B cell (primary cell): Measurements from ENCODE around the gene CTNNA3. TPM values are rescaled to one million over a fixed set of nuclear protein-coding genes. Genes with fewer than 3 reads are reported as not detected.

Source experiments
- ATAC-seq: fragments of 200-7000 bp; cut with Tn5 transposase; one replicate; pipeline ENCODE4 v1.10.0; 2021; ENCODE audit warnings: low read depth, mild to moderate bottlenecking, moderate number of reproducible peaks, moderate library complexity
- CTCF ChIA-PET: fragments of 350-600 bp; sonication (Branson Sonifier 250); formaldehyde crosslinking; loops from one replicate; lab custom pipeline; 2021; ENCODE audit warnings: antibody characterized with exemption, inconsistent platforms; lab: Charles Lee
- POLR2A ChIA-PET: fragments of 350-600 bp; sonication (Branson Sonifier 250); formaldehyde crosslinking; loops from one replicate; lab custom pipeline; 2021; ENCODE audit warnings: antibody characterized with exemption; lab: Charles Lee
- DNase-seq: peaks from one replicate; pipeline ENCODE4 v3.0.0; 2013
- H2AFZ ChIP-seq: 2 replicates; pipeline ENCODE4 v1.6.1; 2012; ENCODE audit warnings: mild to moderate bottlenecking, low read depth, low read length; ENCODE audit not compliant: insufficient read depth, poor library complexity, severe bottlenecking
- H3K27ac ChIP-seq, 2 donors: 1 replicate in 1 of 2; 2 replicates in 1 of 2; pipeline ENCODE4 v1.5.1; 2012 to 2013; ENCODE audit warnings: low read length in 2 of 2, mild to moderate bottlenecking in 2 of 2, moderate library complexity in 1 of 2
- H3K27me3 ChIP-seq, 4 experiments: fragments of 200-600 bp in 1 of 4; sonication (generic) in 1 of 4; replicated peaks in 1 of 4; 1 replicate in 2 of 4; 2 replicates in 2 of 4; pipeline versions ENCODE4 v1.6.1 to v1.7.0; 2013 to 2016; ENCODE audit warnings: low read length in 3 of 4, mild to moderate bottlenecking in 2 of 4, mixed read lengths in 1 of 4, moderate library complexity in 1 of 4; ENCODE audit not compliant: insufficient read depth in 4 of 4, control insufficient read depth in 3 of 4; ENCODE audit errors: control extremely low read depth in 1 of 4
- H3K36me3 ChIP-seq, 2 experiments: replicated peaks in 1 of 2; 1 replicate in 1 of 2; 2 replicates in 1 of 2; pipeline versions ENCODE4 v1.6.1 to v1.7.1; 2013; ENCODE audit warnings: low read length in 1 of 2; ENCODE audit not compliant: insufficient read depth in 2 of 2, control insufficient read depth in 1 of 2; ENCODE audit errors: control extremely low read depth in 1 of 2, extremely low read depth in 1 of 2
- H3K4me1 ChIP-seq, 2 donors: fragments of 200-600 bp in 1 of 2; sonication (generic) in 1 of 2; 1 replicate in 1 of 2; 2 replicates in 1 of 2; pipeline versions ENCODE4 v1.5.1 to v1.6.1; 2013 to 2017; ENCODE audit warnings: low read length in 2 of 2; ENCODE audit not compliant: control insufficient read depth in 2 of 2, insufficient read depth in 2 of 2
- H3K4me2 ChIP-seq: replicated peaks from 2 replicates; pipeline ENCODE3; 2012; ENCODE audit warnings: mild to moderate bottlenecking, low read depth, low read length; ENCODE audit not compliant: poor library complexity, severe bottlenecking
- H3K4me3 ChIP-seq, 5 experiments: fragments of 200-600 bp in 1 of 5; sonication (generic) in 1 of 5; 1 replicate in 3 of 5; 2 replicates in 2 of 5; pipeline versions ENCODE4 v1.5.1 to v1.7.0; 2011 to 2016; ENCODE audit warnings: low read length in 4 of 5, mild to moderate bottlenecking in 4 of 5, low read depth in 2 of 5, control low read depth in 1 of 5, moderate library complexity in 1 of 5; ENCODE audit not compliant: insufficient read depth in 1 of 5; ENCODE audit errors: control extremely low read depth in 1 of 5, extremely low read depth in 1 of 5
- H3K79me2 ChIP-seq: fragments of 200-600 bp; sonication (generic); one replicate; pipeline ENCODE4 v1.6.0; 2016; ENCODE audit warnings: low read length; ENCODE audit not compliant: control insufficient read depth, insufficient read depth
- H3K9ac ChIP-seq: fragments of 200-600 bp; sonication (generic); 2 replicates; pipeline ENCODE4 v1.6.1; 2017; ENCODE audit warnings: mild to moderate bottlenecking, low read length, moderate library complexity
- H3K9me3 ChIP-seq, 3 donors: one replicate each; pipeline versions ENCODE4 v1.6.1 to v1.7.1; 2013; ENCODE audit warnings: low read length in 2 of 3; ENCODE audit not compliant: control insufficient read depth in 2 of 3, insufficient read depth in 1 of 3; ENCODE audit errors: control extremely low read depth in 1 of 3
- H4K20me1 ChIP-seq: 2 replicates; pipeline ENCODE4 v1.6.0; 2012; ENCODE audit warnings: mild to moderate bottlenecking, low read length; ENCODE audit not compliant: insufficient read depth, control insufficient read depth, poor library complexity, severe bottlenecking
- H3K27ac Mint-ChIP-seq: one replicate; pipeline ENCODE4 v1.8.0; 2021; ENCODE audit warnings: mixed read lengths
- H3K27me3 Mint-ChIP-seq: one replicate; pipeline ENCODE4 v1.8.0; 2021; ENCODE audit warnings: mixed read lengths
- H3K4me1 Mint-ChIP-seq: one replicate; pipeline ENCODE4 v1.8.0; 2021; ENCODE audit warnings: mixed read lengths
- H3K4me3 Mint-ChIP-seq: one replicate; pipeline ENCODE4 v1.8.0; 2021; ENCODE audit warnings: mixed read lengths
- H3K9me3 Mint-ChIP-seq: one replicate; pipeline ENCODE4 v1.8.0; 2022; ENCODE audit warnings: mixed read lengths; ENCODE audit not compliant: insufficient read depth
- EZH2 ChIP-seq: IDR thresholded peaks from 2 replicates; pipeline ENCODE4 v1.6.1; 2012; ENCODE audit warnings: borderline replicate concordance, low read depth, mild to moderate bottlenecking, moderate library complexity, low read length; ENCODE audit not compliant: insufficient read depth, poor library complexity, severe bottlenecking
- WGBS: methylation state at CpG from one replicate; pipeline ENCODE4 v1.1.5; 2013; ENCODE audit warnings: missing lambda C conversion rate; ENCODE audit not compliant: insufficient coverage; 5-methylcytosine and 5-hydroxymethylcytosine counted together
- intact Hi-C: fragments of 100-400 bp; cut with micrococcal nuclease; formaldehyde crosslinking; loops from one replicate; pipeline ENCODE4 v1.10.0; 2022
- polyA plus RNA-seq: library from polyadenylated mRNA; depleted of rRNA; stranded (reverse); fragments of >200 nt; gene quantifications from 2 replicates; pipeline ENCODE4 v1.2.3, GENCODE V29; 2012
- total RNA-seq, 2 donors: library from RNA; stranded (reverse); fragments of 120-200 nt in 1 of 2; gene quantifications; 1 replicate in 1 of 2; 2 replicates in 1 of 2; pipeline versions ENCODE4 v1.2.3 to v1.2.4, GENCODE V29; 2013 to 2022
- TF ChIP-seq, protein P1 (sequence below): fragments of 200-600 bp; IDR thresholded peaks from one replicate; pipeline ENCODE4 v1.8.0; 2022; ENCODE audit warnings: antibody characterized with exemption, mild to moderate bottlenecking

Gene CTNNA3
- total and polyA plus RNA-seq, 2 donors (not counting 1 experiment from before 2014, with no cell fraction given) = 0.01 TPM; not detected in 1

DNA sequence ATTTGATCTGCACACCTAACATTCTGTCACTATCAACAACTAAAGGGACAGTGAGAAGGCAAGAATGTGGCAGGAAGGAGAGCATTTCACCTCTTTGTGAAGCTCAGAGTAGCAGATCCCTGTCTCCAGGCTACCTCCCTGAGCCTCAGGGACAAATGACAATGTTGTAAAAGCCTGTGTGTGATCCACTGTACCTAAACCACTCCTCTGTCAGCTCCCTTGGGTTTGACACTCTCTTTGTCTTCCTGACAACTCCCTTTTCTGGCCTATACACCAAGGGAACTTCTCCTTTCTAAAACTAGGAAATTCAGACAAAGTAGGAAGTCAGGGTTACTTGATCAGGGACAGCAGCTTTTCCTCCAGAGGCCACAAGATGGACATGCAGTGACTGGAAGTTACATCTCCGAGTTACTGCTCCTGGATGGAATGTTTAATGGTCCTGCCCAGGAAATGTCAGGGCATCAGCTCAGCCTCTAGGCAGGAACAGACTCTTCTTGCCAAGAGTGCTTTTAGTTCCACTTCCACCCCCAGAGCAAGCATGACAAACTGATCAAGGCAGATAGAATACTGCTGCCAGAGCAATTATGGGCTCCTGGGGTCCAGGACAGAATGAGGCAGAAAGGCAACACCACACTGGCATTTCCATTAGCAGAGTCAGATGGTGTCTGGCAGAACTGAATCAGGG lies 1784.7 kb downstream of the CTNNA3 start:
- intact Hi-C loops = no loop called here
- DNase-seq (no peak), ATAC-seq (no peak)
- H3K27me3 ChIP-seq = no peaks in the 10 kb centered on the region
- no peaks in the 10 kb centered on the region for H3K4me1 ChIP-seq
- no peak overlapping the region for H2AFZ ChIP-seq
- H3K27me3 Mint-ChIP-seq = no peaks in the 10 kb centered on the region
- no peaks in the 10 kb centered on the region for H3K9me3 ChIP-seq
- no CpG with 5 or more reads among the region's 1 CpG for WGBS
- no peak overlapping the region for H3K9ac ChIP-seq
- H3K36me3 ChIP-seq = no peaks in the 10 kb centered on the region
- CTCF ChIA-PET = no interaction called here
- H3K27ac Mint-ChIP-seq = no peak overlapping the region
- POLR2A ChIA-PET = no interaction called here
- H3K4me3 ChIP-seq = no peak overlapping the region
- no peaks in the 10 kb centered on the region for H3K4me1 Mint-ChIP-seq
- H3K9me3 Mint-ChIP-seq = no peaks in the 10 kb centered on the region
- H3K4me2 ChIP-seq = no peak overlapping the region
- no peak overlapping the region for H3K27ac ChIP-seq
- H4K20me1 ChIP-seq = no peaks in the 10 kb centered on the region
- TF ChIP-seq, protein P1, sequence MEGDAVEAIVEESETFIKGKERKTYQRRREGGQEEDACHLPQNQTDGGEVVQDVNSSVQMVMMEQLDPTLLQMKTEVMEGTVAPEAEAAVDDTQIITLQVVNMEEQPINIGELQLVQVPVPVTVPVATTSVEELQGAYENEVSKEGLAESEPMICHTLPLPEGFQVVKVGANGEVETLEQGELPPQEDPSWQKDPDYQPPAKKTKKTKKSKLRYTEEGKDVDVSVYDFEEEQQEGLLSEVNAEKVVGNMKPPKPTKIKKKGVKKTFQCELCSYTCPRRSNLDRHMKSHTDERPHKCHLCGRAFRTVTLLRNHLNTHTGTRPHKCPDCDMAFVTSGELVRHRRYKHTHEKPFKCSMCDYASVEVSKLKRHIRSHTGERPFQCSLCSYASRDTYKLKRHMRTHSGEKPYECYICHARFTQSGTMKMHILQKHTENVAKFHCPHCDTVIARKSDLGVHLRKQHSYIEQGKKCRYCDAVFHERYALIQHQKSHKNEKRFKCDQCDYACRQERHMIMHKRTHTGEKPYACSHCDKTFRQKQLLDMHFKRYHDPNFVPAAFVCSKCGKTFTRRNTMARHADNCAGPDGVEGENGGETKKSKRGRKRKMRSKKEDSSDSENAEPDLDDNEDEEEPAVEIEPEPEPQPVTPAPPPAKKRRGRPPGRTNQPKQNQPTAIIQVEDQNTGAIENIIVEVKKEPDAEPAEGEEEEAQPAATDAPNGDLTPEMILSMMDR = no peak
- no peak for TF ChIP-seq EZH2
- H3K4me3 Mint-ChIP-seq = no peak overlapping the region
- no peaks in the 10 kb centered on the region for H3K79me2 ChIP-seq

DNA sequence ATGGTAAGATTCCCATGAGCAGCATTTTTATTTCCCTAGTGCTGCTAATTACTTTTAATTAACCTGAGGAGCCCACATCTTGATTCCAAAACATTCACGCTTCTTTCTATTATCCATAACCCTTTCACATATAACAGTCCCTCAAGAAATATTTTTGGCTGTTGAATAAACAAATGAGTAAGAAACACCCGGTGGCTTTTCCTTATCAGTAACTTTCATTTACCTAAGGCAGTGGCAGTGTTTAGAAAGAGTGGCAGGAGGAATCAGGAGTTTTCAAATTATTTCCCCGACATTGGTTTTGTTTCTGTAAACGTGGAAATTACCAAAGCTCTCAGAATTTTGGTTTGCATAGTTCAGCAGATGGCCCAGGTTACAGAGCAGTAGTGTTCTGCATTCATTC lies 1785.8 kb downstream of the CTNNA3 start:
- ChIA-PET POLR2A (no interaction called here), CTCF (no interaction called here)
- Histone ChIP-seq H3K79me2 (no peaks in the 10 kb centered on the region), H4K20me1 (no peaks in the 10 kb centered on the region), H2AFZ (no peak overlapping the region), H3K27me3 (no peaks in the 10 kb centered on the region), H3K9me3 (no peaks in the 10 kb centered on the region), H3K36me3 (no peaks in the 10 kb centered on the region), H3K4me1 (no peaks in the 10 kb centered on the region), H3K9ac (no peak overlapping the region), H3K4me3 (no peak overlapping the region), H3K4me2 (no peak overlapping the region), H3K27ac (no peak overlapping the region)
- intact Hi-C loops = no loop called here
- Mint-ChIP-seq H3K4me3 (no peak overlapping the region), H3K9me3 (no peaks in the 10 kb centered on the region), H3K27me3 (no peaks in the 10 kb centered on the region), H3K27ac (no peak overlapping the region), H3K4me1 (no peaks in the 10 kb centered on the region)
- TF ChIP-seq, protein P1 = no peak
- no peak for TF ChIP-seq EZH2
- ATAC-seq (no peak), DNase-seq (no peak)
- 100% methylated on average over 2 of the region's 4 CpGs for WGBS
